HEK293T (cell line): Measurements from ENCODE around the gene PLEKHG4B.

ENCODE experiments used
- CTCF ChIA-PET: fragments of 350-600 bp; formaldehyde crosslinking; extraction: SDS; loops from one replicate; lab custom pipeline; 2021; ENCODE audit warnings: antibody characterized with exemption, inconsistent platforms; lab: Yijun Ruan, JAX
- POLR2A ChIA-PET: fragments of 350-600 bp; formaldehyde crosslinking; extraction: SDS; loops from one replicate; lab custom pipeline; 2020; ENCODE audit warnings: antibody characterized with exemption, inconsistent platforms; lab: Yijun Ruan, JAX
- DNase-seq: peaks from one replicate; pipeline ENCODE4 v3.0.0; 2012; ENCODE audit warnings: mixed read lengths; ENCODE audit errors: extremely low spot score
- ARNT ChIP-seq: fragments of 450-650 bp; IDR thresholded peaks from 2 replicates; pipeline ENCODE4 v1.6.1; 2017; ENCODE audit warnings: mild to moderate bottlenecking
- BHLHE40 ChIP-seq: fragments of 450-650 bp; IDR thresholded peaks from 2 replicates; pipeline ENCODE4 v1.6.1; 2016; ENCODE audit warnings: mild to moderate bottlenecking, moderate library complexity, borderline replicate concordance
- CTBP1 ChIP-seq: fragments of 450-650 bp; IDR thresholded peaks from 2 replicates; pipeline ENCODE4 v1.6.1; 2016; ENCODE audit warnings: borderline replicate concordance
- ELF4 ChIP-seq: fragments of 450-650 bp; IDR thresholded peaks from 2 replicates; pipeline ENCODE4 v1.6.1; 2017; ENCODE audit warnings: antibody characterized with exemption
- FOXA1 ChIP-seq: fragments of 450-650 bp; IDR thresholded peaks from 2 replicates; pipeline ENCODE4 v1.6.1; 2016; ENCODE audit warnings: mild to moderate bottlenecking
- FOXK2 ChIP-seq: fragments of 450-650 bp; IDR thresholded peaks from 2 replicates; pipeline ENCODE4 v1.6.1; 2016; ENCODE audit warnings: mild to moderate bottlenecking
- FOXM1 ChIP-seq: fragments of 450-650 bp; IDR thresholded peaks from 2 replicates; pipeline ENCODE4 v1.6.1; 2017; ENCODE audit warnings: mild to moderate bottlenecking, borderline replicate concordance
- HDGF ChIP-seq: fragments of 450-650 bp; IDR thresholded peaks from 2 replicates; pipeline ENCODE4 v1.6.1; 2017; ENCODE audit warnings: antibody characterized with exemption, borderline replicate concordance
- L3MBTL2 ChIP-seq: fragments of 450-650 bp; conservative IDR thresholded peaks from 2 replicates; pipeline ENCODE4 v1.6.1; 2016; ENCODE audit warnings: mild to moderate bottlenecking
- LEF1 ChIP-seq: fragments of 450-650 bp; IDR thresholded peaks from 2 replicates; pipeline ENCODE4 v1.6.1; 2017; ENCODE audit warnings: mild to moderate bottlenecking, borderline replicate concordance
- NFRKB ChIP-seq: fragments of 450-650 bp; IDR thresholded peaks from 2 replicates; pipeline ENCODE4 v1.6.1; 2016; ENCODE audit warnings: mild to moderate bottlenecking, moderate library complexity
- PKNOX1 ChIP-seq: fragments of 450-650 bp; IDR thresholded peaks from 2 replicates; pipeline ENCODE4 v1.6.1; 2016
- SP1 ChIP-seq: fragments of 450-650 bp; IDR thresholded peaks from 2 replicates; pipeline ENCODE4 v1.6.1; 2017
- SUZ12 ChIP-seq: fragments of 450-650 bp; IDR thresholded peaks from 2 replicates; pipeline ENCODE4 v1.6.1; 2016; ENCODE audit warnings: mild to moderate bottlenecking
- TARDBP ChIP-seq: fragments of 450-650 bp; IDR thresholded peaks from 2 replicates; pipeline ENCODE4 v1.6.1; 2016
- ZNF384 ChIP-seq: fragments of 450-650 bp; IDR thresholded peaks from 2 replicates; pipeline ENCODE4 v1.6.1; 2016

The PLEKHG4B gene

GRCh38 chr5:144941-145340, 53.0 kb downstream of the PLEKHG4B start:
- ChIA-PET CTCF (no interaction called here), POLR2A (no interaction called here)
- TF ChIP-seq HDGF (no peak), FOXA1 (no peak), SP1 (no peak), NFRKB (no peak), LEF1 (no peak), L3MBTL2 (no peak), FOXM1 (no peak), BHLHE40 (no peak), PKNOX1 (no peak), ARNT (no peak), ZNF384 (no peak), TARDBP (no peak), FOXK2 (no peak), ELF4 (no peak)
- DNase-seq: no peak

- DNase-seq: no peak
- no peak for TF ChIP-seq ARNT
- TF ChIP-seq BHLHE40: no peak
- no peak for TF ChIP-seq L3MBTL2
- no peak for TF ChIP-seq CTBP1
- TF ChIP-seq FOXA1: no peak
- no peak for TF ChIP-seq PKNOX1
- TF ChIP-seq SUZ12: no peak
- no peak for TF ChIP-seq SP1
- TF ChIP-seq HDGF: no peak
- TF ChIP-seq FOXK2: no peak
- TF ChIP-seq ZNF384: no peak
- TF ChIP-seq ELF4: no peak
- ChIA-PET CTCF (no interaction called here), POLR2A (no interaction called here)
Measured at GRCh38 chr5:145585-146323, 53.8 kb downstream of the PLEKHG4B start.

DNA sequence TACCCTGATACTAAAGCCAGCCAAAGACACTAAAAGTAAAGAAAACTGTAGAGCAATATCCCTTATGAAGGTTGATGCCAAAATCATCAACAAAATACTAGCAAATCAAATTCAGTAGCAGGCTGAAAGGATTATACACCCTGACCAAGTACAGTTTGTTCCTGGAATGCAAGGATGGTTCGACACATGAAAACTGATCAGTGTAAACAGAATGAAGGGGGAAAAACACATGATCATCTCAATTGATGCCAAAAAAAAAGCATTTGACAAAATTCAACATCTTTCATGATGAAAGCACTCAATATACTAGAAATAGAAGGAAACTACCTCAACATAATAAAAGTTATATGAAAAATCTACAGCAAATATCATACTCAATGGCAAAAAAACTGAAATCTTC, 55.8 kb downstream of the PLEKHG4B start:
- ChIA-PET CTCF (no interaction called here), POLR2A (no interaction called here)
- DNase-seq: no peak
- TF ChIP-seq FOXA1 (no peak), SUZ12 (no peak)

- no peak for DNase-seq
- no peak for TF ChIP-seq SP1
- no peak for TF ChIP-seq HDGF
- TF ChIP-seq NFRKB: no peak
- TF ChIP-seq BHLHE40: no peak
- ChIA-PET CTCF (no interaction called here), POLR2A (no interaction called here)
Measured at GRCh38 chr5:149745-150485, 57.9 kb downstream of the PLEKHG4B start.

DNA sequence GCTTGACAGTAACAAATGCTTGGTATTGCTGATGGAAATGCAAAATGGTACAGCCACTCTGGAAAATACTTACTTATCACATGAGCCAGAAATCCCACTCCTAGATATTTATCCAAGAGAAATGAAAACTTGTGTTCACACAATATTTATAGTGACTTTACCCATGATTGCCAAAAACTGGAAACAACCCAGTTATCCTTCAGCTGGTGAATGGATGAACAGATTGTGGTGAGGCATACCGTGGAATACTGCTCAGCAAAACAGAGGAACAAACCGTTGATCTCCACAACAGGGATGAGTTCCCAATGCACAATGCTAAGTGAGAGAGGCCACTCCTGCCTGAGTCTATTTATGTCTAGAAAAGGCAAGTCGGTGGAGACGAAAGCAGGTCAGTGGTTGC, 58.8 kb downstream of the PLEKHG4B start:
- TF ChIP-seq CTBP1 (no peak), ELF4 (no peak), BHLHE40 (no peak)
- POLR2A ChIA-PET: no interaction called here
- CTCF ChIA-PET: no interaction called here
- DNase-seq: no peak

DNA sequence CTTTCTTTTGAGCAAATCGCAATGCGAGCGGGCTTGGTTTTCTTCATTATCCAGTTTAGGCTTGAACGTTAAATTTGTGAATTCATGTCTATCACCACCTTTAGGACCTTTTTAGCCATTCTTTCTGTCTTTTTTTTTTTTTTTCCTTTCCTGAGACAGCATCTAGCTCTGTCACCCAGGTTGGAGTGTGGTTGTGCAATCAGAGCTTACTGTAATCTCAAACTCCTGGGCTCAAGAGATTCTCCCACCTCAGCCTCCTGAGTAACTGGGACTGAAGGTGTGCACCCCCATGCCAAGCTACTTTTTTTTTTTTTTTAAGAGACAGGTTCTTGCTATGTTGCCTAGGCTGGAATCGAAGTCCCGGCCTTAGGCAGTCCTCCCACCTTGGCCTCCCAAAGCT, 60.1 kb downstream of the PLEKHG4B start:
- ChIA-PET CTCF (interaction anchor here (0.6 kb wide), 1 partner anchor 9 kb away, joined by 5 read pairs; no protein-coding TSS in a partner anchor), POLR2A (no interaction called here)
- no peak for DNase-seq
- TF ChIP-seq ZNF384: no peak
- TF ChIP-seq HDGF: no peak
- TF ChIP-seq PKNOX1: no peak
- no peak for TF ChIP-seq FOXK2
- no peak for TF ChIP-seq L3MBTL2

DNA sequence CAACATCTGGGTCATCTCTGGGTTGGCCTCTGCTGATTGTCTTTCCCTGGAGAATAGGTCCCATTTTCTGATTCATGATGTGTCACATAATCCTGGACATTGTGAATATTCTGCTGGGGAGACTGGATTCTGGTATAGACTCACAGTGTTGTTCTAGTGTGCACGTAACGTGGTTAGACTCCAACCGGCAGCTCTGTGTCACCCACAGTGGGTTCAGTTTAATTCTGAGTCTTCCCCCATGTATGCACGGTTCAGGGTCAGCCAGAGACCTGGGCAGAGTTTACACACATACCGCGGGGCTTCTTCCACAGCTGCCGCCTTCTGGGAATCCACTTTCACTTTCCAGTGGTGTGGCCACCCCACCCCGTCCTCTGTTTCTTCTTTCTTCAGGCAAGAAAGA, 61.3 kb downstream of the PLEKHG4B start:
- DNase-seq: no peak
- TF ChIP-seq PKNOX1 (no peak), NFRKB (no peak), LEF1 (no peak), TARDBP (no peak), L3MBTL2 (no peak), ZNF384 (no peak), BHLHE40 (no peak), HDGF (no peak), FOXA1 (no peak), CTBP1 (no peak)
- ChIA-PET CTCF (no interaction called here), POLR2A (no interaction called here)
